Cardiac muscle cell (in vitro differentiated cells and primary cell): ENCODE data around the gene XYLT1. TPM values are rescaled to one million over a fixed set of nuclear protein-coding genes. Genes with fewer than 3 reads are reported as not detected.

Source experiments
- DNase-seq, 2 donors: peaks; one replicate each; pipeline versions ENCODE4 v3.0.0 to v3.0.0-alpha.2; 2010 to 2017; ENCODE audit warnings: low read depth in 1 of 2, low spot score in 1 of 2
- H3K27ac ChIP-seq: fragments of 200-600 bp; sonication (generic); 2 replicates; pipeline ENCODE4 v1.5.1; 2016
- H3K27me3 ChIP-seq: fragments of 200-600 bp; sonication (generic); 2 replicates; pipeline ENCODE4 v1.6.0; 2016; ENCODE audit warnings: control low read depth
- H3K36me3 ChIP-seq: fragments of 200-600 bp; sonication (generic); 2 replicates; pipeline ENCODE4 v1.5.1; 2016; ENCODE audit warnings: control low read depth
- H3K4me1 ChIP-seq: fragments of 200-600 bp; sonication (generic); 2 replicates; pipeline ENCODE4 v1.8.1; 2017; ENCODE audit warnings: low read depth, mild to moderate bottlenecking, mixed run types
- H3K4me3 ChIP-seq: fragments of 200-600 bp; sonication (generic); 2 replicates; pipeline ENCODE4 v1.5.1; 2016; ENCODE audit warnings: mild to moderate bottlenecking
- H3K9me3 ChIP-seq: fragments of 200-600 bp; sonication (generic); 2 replicates; pipeline ENCODE4 v1.5.1; 2017; ENCODE audit warnings: low read depth, mild to moderate bottlenecking, control low read depth
- CTCF ChIP-seq: IDR thresholded peaks from 2 replicates; pipeline ENCODE4 v1.5.1; 2012; ENCODE audit warnings: low read depth, mild to moderate bottlenecking, low read length
- polyA plus RNA-seq: library from polyadenylated mRNA; unstranded; fragments of >200 nt; fragmentation: Nextera tagmentation; extraction: Ambion mirVana; gene quantifications from 2 replicates; pipeline ENCODE4 v1.2.1, GENCODE V29; 2016
- total RNA-seq: library from RNA; depleted of rRNA; stranded (reverse); fragments of >200 nt; gene quantifications from 2 replicates; pipeline ENCODE4 v1.2.3, GENCODE V29; 2016

Gene XYLT1
- total and polyA plus RNA-seq, 2 experiments from 2014 or later = 3.1 to 7.2 TPM

DNA sequence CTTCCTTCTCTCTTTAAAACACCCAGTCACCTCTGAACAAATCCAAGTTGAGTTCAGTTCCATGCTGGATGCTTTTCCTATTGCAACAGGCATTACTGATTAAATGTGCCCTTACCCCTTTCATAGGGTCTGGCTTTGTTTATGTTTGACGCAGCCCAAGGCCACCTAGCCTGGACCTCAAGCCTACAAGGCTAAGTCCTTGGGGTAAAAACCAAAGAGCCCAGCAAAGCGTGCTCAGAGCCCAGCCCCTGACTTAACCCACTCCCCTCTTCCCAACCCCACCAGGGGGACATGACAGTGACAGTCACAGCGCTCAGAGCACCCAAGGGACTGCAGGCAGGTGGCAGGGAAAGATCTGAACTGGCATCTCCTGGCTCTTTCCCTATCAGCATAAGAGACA is 200.6 kb downstream of the XYLT1 start:
- Histone ChIP-seq H3K36me3 (no peaks in the 10 kb centered on the region), H3K27ac (no peak overlapping the region), H3K9me3 (no peaks in the 10 kb centered on the region), H3K4me3 (no peak overlapping the region), H3K4me1 (peaks cover 12% of the 10 kb centered on the region), H3K27me3 (no peaks in the 10 kb centered on the region)
- no peak for DNase-seq
- TF ChIP-seq CTCF = no peak

- DNase-seq = no peak
- H3K9me3 ChIP-seq = no peaks in the 10 kb centered on the region
- peaks cover 12% of the 10 kb centered on the region for H3K4me1 ChIP-seq
Measured at GRCh38 chr16:17269439-17269838, 201.3 kb downstream of the XYLT1 start.

DNA sequence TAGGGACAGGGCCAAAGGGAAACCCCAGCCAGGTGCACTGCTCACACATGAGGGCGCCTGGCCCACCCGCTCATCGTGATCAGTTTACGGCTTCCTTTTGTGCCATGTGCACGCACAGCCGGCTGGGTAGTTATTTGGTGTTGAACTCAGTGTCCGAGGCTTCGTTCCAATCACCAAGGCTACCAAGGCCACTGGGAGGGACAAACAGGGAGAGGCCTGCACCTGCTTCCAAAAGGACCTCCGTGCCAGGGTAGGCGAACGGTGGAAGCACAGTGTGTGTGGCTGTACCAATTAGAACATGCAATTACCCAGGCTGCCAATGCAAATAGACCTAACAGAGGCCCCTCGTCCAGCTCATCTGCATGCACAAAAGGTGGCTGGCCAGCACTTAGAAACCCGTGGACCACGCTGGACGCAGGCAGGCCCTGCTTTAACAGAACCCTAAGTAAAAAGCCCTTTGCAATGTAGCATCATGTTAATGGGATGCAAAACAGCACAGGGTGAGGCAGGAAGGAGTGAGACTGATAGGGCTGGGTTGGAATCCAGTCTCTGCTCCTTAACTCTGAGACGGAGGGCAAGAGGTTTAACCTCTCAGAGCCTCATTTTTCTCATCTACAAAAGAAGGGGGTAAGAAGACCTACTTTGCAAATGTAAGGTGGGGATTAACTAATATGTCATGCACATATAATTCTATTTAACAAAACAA is 204.0 kb downstream of the XYLT1 start:
- no peak for DNase-seq
- Histone ChIP-seq H3K4me1 (peaks cover 12% of the 10 kb centered on the region), H3K27me3 (no peaks in the 10 kb centered on the region), H3K36me3 (no peaks in the 10 kb centered on the region), H3K27ac (no peak overlapping the region), H3K4me3 (no peak overlapping the region), H3K9me3 (no peaks in the 10 kb centered on the region)
- TF ChIP-seq CTCF = no peak

More at GRCh38 chr16:17269439-17269838, 201.3 kb downstream of the XYLT1 start:
- H3K27me3 ChIP-seq = no peaks in the 10 kb centered on the region
- no peaks in the 10 kb centered on the region for H3K36me3 ChIP-seq
- TF ChIP-seq CTCF = no peak
- no peak overlapping the region for H3K4me3 ChIP-seq
- no peak overlapping the region for H3K27ac ChIP-seq

DNA sequence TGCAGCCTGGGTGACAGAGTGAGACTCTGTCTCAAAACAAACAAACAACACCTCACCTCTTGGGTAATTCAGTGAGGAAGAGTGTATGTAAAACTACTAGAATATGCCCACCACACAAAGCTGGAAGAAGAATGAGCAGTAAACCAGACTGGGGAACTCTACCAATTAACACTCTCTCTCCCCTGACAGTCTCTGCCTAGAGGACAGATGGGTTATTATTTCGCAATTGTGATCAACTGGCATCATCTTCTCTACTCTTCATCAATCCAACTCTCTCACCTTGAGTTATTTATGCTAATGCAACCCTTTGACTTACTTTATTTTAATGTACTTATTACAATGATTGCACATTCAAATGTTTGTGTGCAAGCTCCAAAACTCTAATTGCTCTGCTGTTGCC is 205.6 kb downstream of the XYLT1 start:
- Histone ChIP-seq H3K36me3 (no peaks in the 10 kb centered on the region), H3K27me3 (no peaks in the 10 kb centered on the region), H3K9me3 (no peaks in the 10 kb centered on the region), H3K4me3 (no peak overlapping the region), H3K27ac (no peak overlapping the region), H3K4me1 (no peaks in the 10 kb centered on the region)
- DNase-seq = no peak
- TF ChIP-seq CTCF = no peak

DNA sequence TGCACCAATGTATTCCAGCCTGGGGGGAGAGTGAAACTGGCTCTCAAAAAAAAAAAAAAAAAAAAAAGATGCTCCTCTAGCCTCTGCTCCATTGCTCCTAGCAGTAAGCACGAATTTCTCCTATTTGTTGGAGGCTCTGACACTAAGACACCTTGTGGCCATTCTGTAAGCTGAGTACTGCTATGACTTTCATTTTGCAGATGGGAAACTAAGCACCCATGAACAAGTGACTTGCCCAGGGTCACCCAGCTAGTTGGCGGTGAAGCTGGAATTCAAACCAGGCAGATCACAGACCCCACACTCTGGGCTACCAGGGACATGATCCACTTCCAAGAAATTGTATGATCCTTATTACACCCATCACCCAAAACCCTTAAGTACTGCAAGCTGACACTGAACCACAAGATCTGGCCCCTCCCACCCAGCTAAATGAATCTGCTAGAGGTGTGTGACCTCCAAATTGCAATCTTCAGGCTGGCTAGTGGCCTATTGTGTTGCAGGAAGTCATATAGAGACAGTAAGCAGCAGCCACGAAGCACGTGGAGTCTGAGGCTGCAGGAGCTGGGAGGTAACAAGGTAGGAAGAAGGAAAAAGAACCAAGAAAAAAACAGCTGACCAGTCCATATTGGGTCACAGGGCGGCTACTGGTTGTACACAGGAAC is 209.4 kb downstream of the XYLT1 start:
- no peak overlapping the region for H3K4me3 ChIP-seq
- no peaks in the 10 kb centered on the region for H3K9me3 ChIP-seq
- no peak for DNase-seq
- H3K36me3 ChIP-seq = no peaks in the 10 kb centered on the region
- H3K4me1 ChIP-seq = no peaks in the 10 kb centered on the region
- TF ChIP-seq CTCF = no peak
- H3K27ac ChIP-seq = no peak overlapping the region
- H3K27me3 ChIP-seq = no peaks in the 10 kb centered on the region
